GM19452 (cell line): ENCODE data around the gene ATRNL1.

Experiments
- ATAC-seq: cut with Tn5 transposase; IDR thresholded peaks from one replicate; pipeline ENCODE4 v1.9.1; 2021; ENCODE audit not compliant: unreplicated experiment

ATRNL1 gene

GRCh38 chr10:115093286-115093775, at the start of gene ATRNL1:
Gene ATRNL1 (plus strand): TSS chr10:115093365. CDS start chr10:115093751, 386 bp downstream.
- peak; percentile 74 for ATAC-seq

- no peak for ATAC-seq
Observed at GRCh38 chr10:115043719-115044118, 49.4 kb upstream of the ATRNL1 start.

- no peak for ATAC-seq
Observed at GRCh38 chr10:115044891-115045290, 48.3 kb upstream of the ATRNL1 start.

DNA sequence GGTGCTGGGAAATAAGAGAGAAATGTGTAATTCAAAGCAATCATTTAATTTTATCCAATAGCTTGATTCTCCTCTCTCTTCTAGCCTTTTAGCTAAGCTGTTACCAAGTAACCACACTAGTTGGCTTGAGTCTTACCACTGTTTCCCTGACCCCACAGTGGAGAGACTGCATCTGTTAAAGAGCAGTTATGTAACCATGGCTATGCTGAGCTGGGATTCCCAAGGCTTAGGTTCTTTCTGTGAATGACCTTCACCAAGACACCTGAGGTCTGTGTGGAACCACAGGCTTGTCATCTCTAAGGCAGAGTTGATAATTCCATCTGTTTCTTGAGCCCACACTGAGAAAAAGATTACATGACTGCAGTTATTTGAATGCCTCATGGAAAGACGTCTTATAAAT, 47.7 kb upstream of the ATRNL1 start:
- no peak for ATAC-seq

DNA sequence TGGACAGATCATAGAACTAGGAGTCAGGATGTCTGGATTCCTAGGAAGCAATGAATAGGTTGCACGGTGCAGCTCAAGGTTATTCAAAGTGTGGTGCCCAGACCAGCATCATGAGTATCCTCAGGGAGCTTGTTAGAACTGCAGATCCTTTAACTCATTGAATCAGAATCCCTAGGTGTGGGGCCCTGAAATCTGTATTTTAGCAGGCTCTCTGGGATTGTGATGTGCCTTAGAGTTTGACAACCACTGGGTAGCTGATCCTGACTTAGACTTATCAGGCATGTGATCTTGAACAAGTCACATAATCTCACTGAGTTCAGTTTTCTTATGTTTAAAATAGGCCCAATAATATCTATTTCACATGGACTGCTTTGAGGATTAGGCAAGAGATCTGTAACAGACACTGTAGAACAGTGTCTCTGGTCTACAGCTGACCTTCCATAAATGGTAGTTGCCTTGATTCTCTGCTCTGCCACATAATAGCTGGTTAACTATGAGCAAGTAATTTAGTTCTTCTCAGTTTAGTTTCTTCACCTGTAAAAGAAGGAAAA, 46.4 kb upstream of the ATRNL1 start:
- ATAC-seq, result no peak

GRCh38 chr10:115047705-115048104, 45.5 kb upstream of the ATRNL1 start:
- no peak for ATAC-seq

GRCh38 chr10:115049318-115049717, 43.8 kb upstream of the ATRNL1 start:
- no peak for ATAC-seq

DNA sequence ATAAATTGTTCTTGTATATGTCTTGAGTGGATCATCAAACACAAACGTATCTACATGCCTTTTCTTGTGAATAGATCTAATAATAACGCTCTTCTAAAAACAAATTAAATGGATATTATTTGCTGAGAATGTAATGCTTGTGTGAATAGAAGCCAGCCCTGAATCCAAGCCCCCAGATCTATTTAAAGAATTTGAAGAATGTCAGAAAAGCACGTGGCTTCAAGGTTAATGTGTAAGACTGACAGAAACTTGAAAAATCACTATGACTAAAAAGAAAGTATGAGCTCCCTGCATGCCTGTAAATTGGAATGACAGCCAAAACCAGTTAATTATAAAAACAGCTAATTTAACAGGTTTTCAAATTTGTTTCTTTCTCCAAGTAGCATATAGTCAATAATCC, 43.2 kb upstream of the ATRNL1 start:
- no peak for ATAC-seq

- ATAC-seq, result no peak
Observed at GRCh38 chr10:115050375-115051010, 42.7 kb upstream of the ATRNL1 start.

- ATAC-seq, result no peak
Observed at GRCh38 chr10:115051216-115051615, 41.9 kb upstream of the ATRNL1 start.

DNA sequence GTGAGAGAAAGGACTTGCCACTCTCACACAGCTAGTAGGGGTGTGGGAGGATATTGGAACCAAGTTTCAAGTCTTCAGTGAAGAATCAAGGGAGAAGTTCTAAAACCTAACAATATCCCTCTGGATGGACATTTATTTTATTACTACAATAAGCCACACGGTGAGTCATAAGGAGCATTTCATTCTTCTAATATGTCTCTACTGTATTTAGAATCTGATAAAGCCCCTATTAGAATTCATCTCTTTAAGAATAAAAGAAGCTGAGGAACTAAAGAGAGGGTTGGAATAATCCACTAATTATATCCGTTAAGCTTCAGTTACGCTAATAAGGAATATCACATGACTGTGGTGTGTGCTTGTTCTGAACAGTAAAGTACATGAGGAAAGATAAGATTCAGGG, 40.9 kb upstream of the ATRNL1 start:
- no peak for ATAC-seq

- no peak for ATAC-seq
Observed at GRCh38 chr10:115052728-115053127, 40.4 kb upstream of the ATRNL1 start.

GRCh38 chr10:115056186-115056585, 37.0 kb upstream of the ATRNL1 start:
- ATAC-seq, result no peak

DNA sequence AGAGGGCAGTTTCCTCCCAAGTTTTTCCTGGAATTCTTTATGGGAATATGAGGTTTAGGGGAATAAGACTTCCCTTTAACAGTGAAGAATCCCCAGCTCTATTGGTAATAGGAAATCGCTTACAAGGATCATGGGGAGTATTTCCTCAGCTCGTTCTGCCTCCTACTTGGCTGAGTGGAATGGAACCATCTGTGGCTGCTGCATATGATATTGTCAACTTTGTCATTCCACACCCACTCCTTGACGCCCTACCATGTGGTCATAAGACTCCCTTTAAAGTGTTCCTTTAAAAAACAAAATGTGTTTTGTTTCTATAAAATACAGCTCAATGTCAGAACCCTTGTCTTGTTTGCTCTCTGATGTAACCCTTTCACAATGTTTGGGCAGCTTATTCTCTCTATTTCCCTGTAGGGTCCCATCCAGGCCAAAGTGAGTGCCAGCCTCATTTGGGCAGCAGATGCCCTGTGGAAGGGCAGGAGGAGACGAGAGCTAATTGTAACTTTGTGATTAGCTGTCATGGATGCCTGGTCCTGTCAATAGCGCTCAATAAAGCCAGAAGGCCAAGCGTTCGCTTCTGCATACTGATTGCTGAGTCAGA, 33.8 kb upstream of the ATRNL1 start:
- no peak for ATAC-seq

DNA sequence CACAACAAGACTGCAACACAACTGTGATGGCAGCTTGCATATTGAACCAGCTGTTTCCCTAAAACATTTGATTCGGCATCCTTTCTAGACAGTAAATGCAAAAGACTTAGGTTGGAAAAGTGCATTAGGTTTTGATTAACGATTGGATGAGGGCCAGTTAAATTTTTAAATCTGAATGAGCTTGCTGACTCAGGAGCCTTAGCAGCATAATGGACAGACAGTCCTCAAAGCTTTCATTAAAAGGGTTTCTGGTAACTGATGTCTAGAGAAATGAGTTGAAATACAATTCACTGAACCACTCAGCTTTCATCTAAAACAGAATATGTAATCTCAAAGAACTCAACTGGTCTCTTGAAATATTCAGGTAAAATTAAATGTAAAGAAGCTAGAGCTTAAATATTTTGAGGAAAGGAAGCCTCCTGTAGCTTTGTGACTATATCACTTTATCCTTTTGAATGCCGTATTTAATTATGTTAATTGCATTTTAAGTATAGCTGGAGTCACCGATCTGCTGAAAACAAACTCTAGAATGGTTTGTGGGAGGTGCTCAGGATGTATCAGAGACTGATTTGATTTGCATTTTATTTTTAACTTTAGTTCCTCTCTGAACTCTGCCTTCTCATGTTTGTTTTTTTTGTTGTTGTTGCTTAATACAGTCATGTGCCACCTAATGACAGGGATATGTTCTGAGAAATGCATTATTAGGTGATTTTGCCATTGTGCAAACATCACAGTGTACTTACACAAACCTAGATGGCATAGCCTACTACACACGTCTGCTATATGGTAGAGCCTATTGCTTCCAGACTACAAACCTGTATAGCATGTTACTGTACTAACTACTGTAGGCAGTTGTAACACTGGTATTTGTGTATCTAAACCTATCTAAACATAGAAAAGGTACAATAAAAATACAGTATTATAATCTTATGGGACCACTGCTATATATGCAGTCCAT, 29.2 kb upstream of the ATRNL1 start:
- no peak for ATAC-seq

- no peak for ATAC-seq
Observed at GRCh38 chr10:115065801-115066200, 27.4 kb upstream of the ATRNL1 start.

DNA sequence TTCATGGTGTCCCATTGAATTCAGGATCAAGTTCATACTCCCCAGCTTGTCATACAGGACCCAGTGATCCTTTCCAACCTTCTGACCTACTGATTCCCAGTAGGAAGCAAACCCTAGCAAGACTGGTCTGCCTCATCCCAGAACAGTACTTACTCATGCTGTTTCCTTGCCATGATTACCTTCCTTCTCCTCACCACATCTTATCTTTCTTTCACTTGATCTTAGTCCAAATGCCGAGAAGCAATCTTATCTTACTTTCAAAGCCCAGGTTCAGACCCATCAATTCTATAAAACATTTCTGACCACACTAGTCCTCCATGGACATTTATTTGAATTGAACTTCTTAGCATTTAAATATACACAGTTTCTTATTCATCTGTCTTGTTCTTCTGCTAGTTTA, 26.6 kb upstream of the ATRNL1 start:
- ATAC-seq, result no peak

DNA sequence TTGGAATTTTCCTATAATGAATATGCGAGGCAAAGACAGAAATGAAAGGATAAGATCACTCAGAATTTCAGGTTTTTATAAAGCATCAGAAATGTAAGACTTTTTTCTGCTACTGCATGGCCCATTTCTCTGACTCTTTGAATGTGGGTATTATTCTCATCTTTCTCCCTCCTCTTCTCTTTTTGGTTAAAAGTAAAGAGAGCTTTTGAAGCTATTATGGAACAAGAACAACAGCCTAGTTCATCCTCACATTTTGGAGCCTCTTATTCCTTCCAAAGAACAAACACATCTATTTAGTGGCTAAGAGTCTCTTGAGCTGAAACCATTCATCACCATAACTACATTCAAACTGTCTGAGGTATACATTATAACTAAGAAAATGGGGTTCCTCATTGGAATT, 19.4 kb upstream of the ATRNL1 start:
- ATAC-seq, result no peak

DNA sequence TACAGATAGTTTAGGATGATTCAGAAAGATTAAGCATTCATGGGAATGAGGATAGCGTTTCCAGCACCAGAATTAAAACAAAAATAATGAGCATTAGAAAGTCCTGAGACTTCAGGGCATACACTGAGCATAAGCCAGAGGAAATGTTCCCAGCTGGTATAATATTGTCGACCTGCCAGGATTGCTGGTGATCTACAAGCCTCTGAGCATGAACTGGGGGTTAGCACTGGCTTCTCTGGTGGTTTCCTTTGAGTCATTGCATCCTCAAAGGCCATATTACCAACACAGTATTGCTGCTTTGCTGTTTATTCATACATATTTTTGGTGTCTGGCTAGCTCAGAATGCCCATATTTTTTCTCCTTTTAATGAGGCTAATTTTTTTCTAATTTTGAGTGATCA, 10.7 kb upstream of the ATRNL1 start:
- no peak for ATAC-seq

GRCh38 chr10:115084277-115084850, 8.8 kb upstream of the ATRNL1 start:
- no peak for ATAC-seq

DNA sequence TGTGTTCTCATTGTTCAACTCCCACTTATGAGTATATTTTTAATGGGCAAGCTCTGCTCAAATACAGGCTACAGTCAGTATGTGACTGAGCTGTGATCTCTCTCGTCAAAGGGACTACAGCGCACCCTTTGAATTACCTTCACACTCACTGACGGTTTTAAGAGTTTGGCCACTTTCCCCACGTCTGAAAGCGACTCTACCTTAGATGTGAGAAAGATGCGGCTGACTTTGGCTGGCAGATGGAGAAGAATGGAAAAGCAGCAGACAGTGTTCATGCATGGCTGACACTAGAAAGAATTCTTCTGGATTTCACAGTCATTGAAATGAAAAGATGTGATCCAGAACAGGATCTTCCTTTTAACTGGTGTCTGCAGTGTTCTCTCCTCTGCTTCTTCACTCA, 2.0 kb upstream of the ATRNL1 start:
- no peak for ATAC-seq
